ENCODE measurements around the gene FIG4.

DNA sequence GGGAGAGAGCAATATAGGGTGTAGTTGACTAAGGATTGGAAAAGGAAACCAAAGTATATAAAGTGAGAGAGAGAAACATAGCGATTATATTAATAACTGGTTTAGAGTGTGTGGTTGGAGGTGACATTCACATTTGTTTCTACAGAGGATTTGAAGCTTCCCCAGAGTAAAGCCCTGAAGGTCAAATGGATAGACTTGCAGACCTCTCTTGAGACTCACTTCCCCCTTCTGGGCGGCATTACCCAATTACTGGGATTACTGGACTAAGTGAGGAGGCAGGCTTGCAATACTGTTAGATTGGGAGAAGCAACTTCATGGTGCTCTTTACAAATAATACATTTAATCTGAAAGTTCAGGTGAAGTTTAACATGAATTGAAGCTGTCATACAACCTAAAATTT lies 10.7 kb downstream of the FIG4 start:
- TF ChIP-seq ELF1 (IDR thresholded peaks at IDR 0.05) (no peak), EP300 (IDR thresholded peaks at IDR 0.05; ENCODE audit: borderline replicate concordance in 1 of 2, low read depth in 1 of 2, low read length in 1 of 2) (no peak)
- TF ChIP-seq, protein P1, sequence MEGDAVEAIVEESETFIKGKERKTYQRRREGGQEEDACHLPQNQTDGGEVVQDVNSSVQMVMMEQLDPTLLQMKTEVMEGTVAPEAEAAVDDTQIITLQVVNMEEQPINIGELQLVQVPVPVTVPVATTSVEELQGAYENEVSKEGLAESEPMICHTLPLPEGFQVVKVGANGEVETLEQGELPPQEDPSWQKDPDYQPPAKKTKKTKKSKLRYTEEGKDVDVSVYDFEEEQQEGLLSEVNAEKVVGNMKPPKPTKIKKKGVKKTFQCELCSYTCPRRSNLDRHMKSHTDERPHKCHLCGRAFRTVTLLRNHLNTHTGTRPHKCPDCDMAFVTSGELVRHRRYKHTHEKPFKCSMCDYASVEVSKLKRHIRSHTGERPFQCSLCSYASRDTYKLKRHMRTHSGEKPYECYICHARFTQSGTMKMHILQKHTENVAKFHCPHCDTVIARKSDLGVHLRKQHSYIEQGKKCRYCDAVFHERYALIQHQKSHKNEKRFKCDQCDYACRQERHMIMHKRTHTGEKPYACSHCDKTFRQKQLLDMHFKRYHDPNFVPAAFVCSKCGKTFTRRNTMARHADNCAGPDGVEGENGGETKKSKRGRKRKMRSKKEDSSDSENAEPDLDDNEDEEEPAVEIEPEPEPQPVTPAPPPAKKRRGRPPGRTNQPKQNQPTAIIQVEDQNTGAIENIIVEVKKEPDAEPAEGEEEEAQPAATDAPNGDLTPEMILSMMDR (IDR thresholded peaks at IDR 0.05) = no peak
- TF ChIP-seq, protein P2, sequence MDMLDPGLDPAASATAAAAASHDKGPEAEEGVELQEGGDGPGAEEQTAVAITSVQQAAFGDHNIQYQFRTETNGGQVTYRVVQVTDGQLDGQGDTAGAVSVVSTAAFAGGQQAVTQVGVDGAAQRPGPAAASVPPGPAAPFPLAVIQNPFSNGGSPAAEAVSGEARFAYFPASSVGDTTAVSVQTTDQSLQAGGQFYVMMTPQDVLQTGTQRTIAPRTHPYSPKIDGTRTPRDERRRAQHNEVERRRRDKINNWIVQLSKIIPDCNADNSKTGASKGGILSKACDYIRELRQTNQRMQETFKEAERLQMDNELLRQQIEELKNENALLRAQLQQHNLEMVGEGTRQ (IDR thresholded peaks at IDR 0.05; ENCODE audit: borderline replicate concordance, low read depth, low read length) = no peak
